Measurements from ENCODE around the gene BPIFA1. TPM values are rescaled to one million over a fixed set of nuclear protein-coding genes. Genes with fewer than 3 reads are reported as not detected.

Gene BPIFA1
- total and polyA plus RNA-seq, 9 donors, result not detected

GRCh38 chr20:33272155-33272873 lies 36.5 kb downstream of the BPIFA1 start:
- intact Hi-C loops (cut with DNase I), result no loop called here
- no peaks in the 10 kb centered on the region for H3K27me3 ChIP-seq
- no peaks in the 10 kb centered on the region for H3K4me1 ChIP-seq (ENCODE audit: insufficient read depth)
- DNase-seq, result no peak
- no peak overlapping the region for H3K4me3 ChIP-seq
- TF ChIP-seq EP300 (IDR thresholded peaks at IDR 0.05), result no peak
- no peak for TF ChIP-seq POLR2A (IDR thresholded peaks at IDR 0.05)
- no peak for TF ChIP-seq CTCF (IDR thresholded peaks at IDR 0.05)
- no peak overlapping the region for H3K27ac ChIP-seq
- no peaks in the 10 kb centered on the region for H3K36me3 ChIP-seq
- 84 to 85% (median 84%) methylated on average over 10 of the region's 10 CpGs for WGBS, 3 donors
- no peaks in the 10 kb centered on the region for H3K9me3 ChIP-seq

GRCh38 chr20:33273117-33273851 lies 37.5 kb downstream of the BPIFA1 start:
- no peak overlapping the region for H3K27ac ChIP-seq
- no peak for TF ChIP-seq POLR2A (IDR thresholded peaks at IDR 0.05)
- TF ChIP-seq CTCF (IDR thresholded peaks at IDR 0.05), result no peak
- TF ChIP-seq EP300 (IDR thresholded peaks at IDR 0.05), result no peak
- H3K36me3 ChIP-seq, result no peaks in the 10 kb centered on the region
- no peaks in the 10 kb centered on the region for H3K27me3 ChIP-seq
- no peak for DNase-seq
- 55 to 63% (median 60%) methylated on average over 13 of the region's 13 CpGs for WGBS, 3 donors
- H3K9me3 ChIP-seq, result no peaks in the 10 kb centered on the region
- no peaks in the 10 kb centered on the region for H3K4me1 ChIP-seq (ENCODE audit: insufficient read depth)
- no peak overlapping the region for H3K4me3 ChIP-seq
- intact Hi-C loops (cut with DNase I), result no loop called here

- intact Hi-C loops (cut with DNase I), result no loop called here
- Histone ChIP-seq H3K27me3 (no peaks in the 10 kb centered on the region), H3K4me1 (ENCODE audit: insufficient read depth) (no peaks in the 10 kb centered on the region), H3K27ac (no peak overlapping the region), H3K36me3 (no peaks in the 10 kb centered on the region), H3K4me3 (no peak overlapping the region), H3K9me3 (no peaks in the 10 kb centered on the region)
- no peak for DNase-seq
- no peak for TF ChIP-seq EP300 (IDR thresholded peaks at IDR 0.05)
- TF ChIP-seq POLR2A (IDR thresholded peaks at IDR 0.05), result no peak
- WGBS, 3 donors, result 67 to 68% (median 67%) methylated on average over 8 of the region's 8 CpGs
Measured at GRCh38 chr20:33275215-33275614, 39.4 kb downstream of the BPIFA1 start.

DNA sequence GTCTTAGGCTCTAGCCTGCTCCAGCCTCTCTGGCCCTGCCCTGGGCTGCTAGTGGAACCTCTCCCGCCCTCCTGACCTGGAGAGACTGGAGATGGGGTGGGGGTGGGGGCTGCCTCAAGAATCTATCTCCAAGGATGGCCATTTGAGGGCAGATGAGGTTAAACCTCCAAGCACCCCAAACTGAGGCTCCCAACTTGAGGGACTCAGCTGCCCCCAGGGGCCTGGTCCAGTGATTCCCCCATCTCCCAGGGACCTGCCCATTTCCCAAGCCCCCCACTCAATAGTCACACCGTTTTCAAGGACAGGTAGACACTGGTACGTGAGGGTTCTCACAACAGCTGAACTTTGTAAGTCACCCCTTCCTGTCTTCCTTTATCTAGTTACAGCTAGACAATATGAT lies 40.1 kb downstream of the BPIFA1 start:
- no peaks in the 10 kb centered on the region for H3K4me1 ChIP-seq (ENCODE audit: insufficient read depth)
- intact Hi-C loops (cut with DNase I), result no loop called here
- no peak overlapping the region for H3K4me3 ChIP-seq
- H3K9me3 ChIP-seq, result no peaks in the 10 kb centered on the region
- H3K27me3 ChIP-seq, result no peaks in the 10 kb centered on the region
- H3K36me3 ChIP-seq, result no peaks in the 10 kb centered on the region
- H3K27ac ChIP-seq, result no peak overlapping the region
- DNase-seq, result no peak
- WGBS, 3 donors, result 35 to 39% (median 37%) methylated on average over 3 of the region's 3 CpGs
- TF ChIP-seq POLR2A (IDR thresholded peaks at IDR 0.05) (no peak), CTCF (IDR thresholded peaks at IDR 0.05) (no peak), EP300 (IDR thresholded peaks at IDR 0.05) (no peak)

Data from ovary (tissue), 9 donors.